H1 (cell line): ENCODE results near the gene RRAS2. TPM values are rescaled to one million over a fixed set of nuclear protein-coding genes. Genes with fewer than 3 reads are reported as not detected.

ENCODE experiments used
- CTCF ChIA-PET: fragments of 300-600 bp; sonication (Branson Sonifier 250); formaldehyde crosslinking; loops from one replicate; lab custom pipeline; 2021; ENCODE audit not compliant: partially characterized antibody; lab: Charles Lee
- POLR2A ChIA-PET: fragments of 300-600 bp; sonication (Branson Sonifier 250); formaldehyde crosslinking; loops from one replicate; lab custom pipeline; 2021; ENCODE audit warnings: inconsistent platforms; ENCODE audit not compliant: partially characterized antibody; lab: Charles Lee
- DNase-seq, 2 experiments: peaks; one replicate each; pipeline versions ENCODE4 v3.0.0 to v3.0.0-alpha.2; 2010 to 2022; ENCODE audit warnings: low spot score in 2 of 2, low read depth in 1 of 2, mixed read lengths in 1 of 2
- FAIRE-seq: peaks from 2 replicates; lab custom pipeline; 2011; peaks lifted over from hg19 to GRCh38; lab: Jason Lieb, UNC
- H2AFZ ChIP-seq: 2 replicates; pipeline ENCODE4 v1.8.1; 2012; ENCODE audit warnings: low read length, inconsistent platforms
- H2AK5ac ChIP-seq: 2 replicates; pipeline ENCODE4 v1.6.1; 2013; ENCODE audit warnings: low read depth, low read length
- H2BK120ac ChIP-seq: replicated peaks from 2 replicates; pipeline ENCODE3; 2013; ENCODE audit warnings: low read depth, low read length, inconsistent platforms
- H2BK12ac ChIP-seq: 2 replicates; pipeline ENCODE4 v1.6.1; 2013; ENCODE audit warnings: low read depth, low read length
- H2BK15ac ChIP-seq: 2 replicates; pipeline ENCODE4 v1.6.1; 2013; ENCODE audit warnings: low read length
- H2BK20ac ChIP-seq: 2 replicates; pipeline ENCODE4 v1.6.1; 2013; ENCODE audit warnings: low read length
- H2BK5ac ChIP-seq: 2 replicates; pipeline ENCODE4 v1.6.1; 2013; ENCODE audit warnings: low read depth, low read length
- H3K14ac ChIP-seq: 2 replicates; pipeline ENCODE4 v1.6.1; 2013; ENCODE audit warnings: inconsistent platforms; ENCODE audit not compliant: insufficient read length
- H3K18ac ChIP-seq: 2 replicates; pipeline ENCODE4 v1.6.1; 2013; ENCODE audit warnings: low read length; ENCODE audit errors: extremely low read depth
- H3K23ac ChIP-seq: 2 replicates; pipeline ENCODE4 v1.6.1; 2013; ENCODE audit warnings: inconsistent platforms; ENCODE audit not compliant: insufficient read length
- H3K23me2 ChIP-seq: 2 replicates; pipeline ENCODE4 v1.6.1; 2013; ENCODE audit warnings: low read depth, low read length
- H3K27ac ChIP-seq: 2 replicates; pipeline ENCODE4 v1.6.1; 2011; ENCODE audit warnings: low read depth, low read length, inconsistent platforms
- H3K27me3 ChIP-seq, 4 experiments: replicated peaks in 1 of 4; 1 replicate in 1 of 4; 2 replicates in 3 of 4; pipeline versions ENCODE4 v1.6.1 to v1.8.1; 2011 to 2013; ENCODE audit warnings: low read length in 3 of 4, mild to moderate bottlenecking in 3 of 4, inconsistent platforms in 2 of 4, mixed read lengths in 2 of 4, moderate library complexity in 1 of 4; ENCODE audit not compliant: control insufficient read depth in 3 of 4, insufficient read depth in 3 of 4; ENCODE audit errors: extremely low read depth in 1 of 4
- H3K36me3 ChIP-seq, 4 experiments: 2 replicates each; pipeline versions ENCODE4 v1.6.1 to v1.8.1; 2011 to 2013; ENCODE audit warnings: mild to moderate bottlenecking in 4 of 4, low read length in 3 of 4, moderate library complexity in 2 of 4, control low read depth in 1 of 4, inconsistent platforms in 1 of 4; ENCODE audit not compliant: insufficient read depth in 4 of 4, control insufficient read depth in 2 of 4
- H3K4ac ChIP-seq: replicated peaks from 2 replicates; pipeline ENCODE3; 2013; ENCODE audit warnings: low read length, low read depth, mixed read lengths, inconsistent platforms; ENCODE audit not compliant: insufficient read length
- H3K4me1 ChIP-seq, 4 experiments: replicated peaks in 1 of 4; 1 replicate in 1 of 4; 2 replicates in 3 of 4; pipeline versions ENCODE4 v1.6.1 to v1.8.1; 2011 to 2013; ENCODE audit warnings: low read length in 3 of 4, inconsistent platforms in 2 of 4, mixed read lengths in 1 of 4; ENCODE audit not compliant: insufficient read depth in 4 of 4, control insufficient read depth in 3 of 4
- H3K4me2 ChIP-seq, 2 experiments: 2 replicates each; pipeline versions ENCODE4 v1.6.1 to v1.8.1; 2011 to 2013; ENCODE audit warnings: low read depth in 2 of 2, low read length in 2 of 2, control low read depth in 1 of 2, inconsistent platforms in 1 of 2, mild to moderate bottlenecking in 1 of 2; ENCODE audit not compliant: insufficient read depth in 1 of 2
- H3K4me3 ChIP-seq, 4 experiments: fragments of 200-600, 300-600 bp in 1 of 4; sonication (generic), shearing (Covaris generic), sonication (Bioruptor Twin) in 1 of 4; 2 replicates each; pipeline versions ENCODE4 v1.5.1 to v1.8.1; 2011 to 2016; ENCODE audit warnings: low read length in 4 of 4, low read depth in 3 of 4, control low read depth in 2 of 4, inconsistent platforms in 2 of 4, mild to moderate bottlenecking in 2 of 4, mixed read lengths in 1 of 4, moderate library complexity in 1 of 4; ENCODE audit not compliant: insufficient read depth in 2 of 4; ENCODE audit errors: extremely low read depth in 1 of 4
- H3K56ac ChIP-seq: replicated peaks from 2 replicates; pipeline ENCODE3; 2013; ENCODE audit warnings: low read depth, mild to moderate bottlenecking, mixed read lengths, low read length, inconsistent platforms; ENCODE audit not compliant: insufficient read length
- H3K79me1 ChIP-seq: 2 replicates; pipeline ENCODE4 v1.6.1; 2013; ENCODE audit warnings: low read depth, low read length, control low read depth
- H3K79me2 ChIP-seq, 2 experiments: 2 replicates each; pipeline versions ENCODE4 v1.6.1 to v1.8.1; 2012 to 2013; ENCODE audit warnings: low read length in 2 of 2, mild to moderate bottlenecking in 2 of 2, inconsistent platforms in 1 of 2; ENCODE audit not compliant: insufficient read depth in 2 of 2, control insufficient read depth in 1 of 2
- H3K9ac ChIP-seq, 4 experiments: replicated peaks in 1 of 4; 1 replicate in 1 of 4; 2 replicates in 3 of 4; pipeline versions ENCODE4 v1.6.1 to v1.8.1; 2011 to 2013; ENCODE audit warnings: low read depth in 3 of 4, low read length in 3 of 4, control low read depth in 2 of 4, mild to moderate bottlenecking in 2 of 4, moderate library complexity in 2 of 4, inconsistent platforms in 1 of 4; ENCODE audit errors: extremely low read depth in 1 of 4
- H3K9me3 ChIP-seq, 2 experiments: 2 replicates each; pipeline versions ENCODE4 v1.6.1 to v1.8.1; 2012 to 2013; ENCODE audit warnings: mild to moderate bottlenecking in 2 of 2, moderate library complexity in 2 of 2, control low read depth in 1 of 2, inconsistent platforms in 1 of 2, low read depth in 1 of 2, low read length in 1 of 2, mixed read lengths in 1 of 2; ENCODE audit not compliant: insufficient read depth in 2 of 2
- H4K20me1 ChIP-seq, 2 experiments: replicated peaks in 1 of 2; 2 replicates each; pipeline versions ENCODE3 to v1.8.1; 2011 to 2013; ENCODE audit warnings: inconsistent platforms in 2 of 2, low read length in 2 of 2, mild to moderate bottlenecking in 1 of 2; ENCODE audit not compliant: insufficient read depth in 2 of 2, control insufficient read depth in 1 of 2
- H4K5ac ChIP-seq: 2 replicates; pipeline ENCODE4 v1.6.1; 2013; ENCODE audit warnings: low read length, low read depth, mixed read lengths, inconsistent platforms; ENCODE audit not compliant: insufficient read length
- H4K8ac ChIP-seq: 2 replicates; pipeline ENCODE4 v1.8.0; 2013; ENCODE audit warnings: mild to moderate bottlenecking, moderate library complexity, low read length, inconsistent platforms; ENCODE audit not compliant: insufficient read depth; ENCODE audit errors: extremely low read depth
- H4K91ac ChIP-seq: replicated peaks from 2 replicates; pipeline ENCODE3; 2013; ENCODE audit warnings: low read length, mixed read lengths, inconsistent platforms; ENCODE audit not compliant: insufficient read length
- BCL11A ChIP-seq, 2 experiments: IDR thresholded peaks; one replicate each; pipeline ENCODE4 v1.6.1; 2011; ENCODE audit warnings: low read depth in 2 of 2, low read length in 2 of 2, mild to moderate bottlenecking in 2 of 2
- SRF ChIP-seq: IDR thresholded peaks from 2 replicates; pipeline ENCODE4 v1.6.1; 2011; ENCODE audit warnings: mild to moderate bottlenecking, low read depth, low read length, moderate library complexity
- WGBS, 2 experiments: shearing (Covaris generic) in 1 of 2; methylation state at CpG; one replicate each; pipeline versions ENCODE4 v1.1.6 to v1.1.7; 2013 to 2015; ENCODE audit warnings: low lambda C conversion rate in 2 of 2, mixed read lengths in 2 of 2, inconsistent platforms in 1 of 2, low coverage in 1 of 2, missing lambda C conversion rate in 1 of 2; ENCODE audit not compliant: insufficient replicate concordance in 2 of 2, insufficient coverage in 1 of 2, insufficient read length in 1 of 2; ENCODE audit errors: extremely low coverage in 1 of 2, missing lambda C conversion rate in 1 of 2; 5-methylcytosine and 5-hydroxymethylcytosine counted together
- polyA plus RNA-seq, 7 experiments: library from polyadenylated mRNA; depleted of rRNA in 3 of 7; stranded (reverse) in 5 of 7; unstranded in 2 of 7; fragments of >200 nt in 5 of 7; fragments of 200-250 nt in 2 of 7; gene quantifications; 1 replicate in 5 of 7; 2 replicates in 1 of 7; 4 replicates in 1 of 7; pipeline versions ENCODE4 v1.2.1 to v1.2.3, GENCODE V29; 2011 to 2013; ENCODE audit warnings: missing spikeins in 2 of 7, mixed read lengths in 2 of 7
- total RNA-seq: library from RNA; stranded (reverse); fragmentation: NEBNext Ultra II Directional; extraction: Animal tissue kit (Norgen Biotek cat#: 25700); gene quantifications from 2 replicates; pipeline ENCODE4 v1.2.1, GENCODE V29; 2021

RRAS2 gene
- total and polyA plus RNA-seq, 2 of the 8 experiments (the other 6 are each of a cell fraction or from before 2014, with no cell fraction given): 72.3 to 234 TPM

DNA sequence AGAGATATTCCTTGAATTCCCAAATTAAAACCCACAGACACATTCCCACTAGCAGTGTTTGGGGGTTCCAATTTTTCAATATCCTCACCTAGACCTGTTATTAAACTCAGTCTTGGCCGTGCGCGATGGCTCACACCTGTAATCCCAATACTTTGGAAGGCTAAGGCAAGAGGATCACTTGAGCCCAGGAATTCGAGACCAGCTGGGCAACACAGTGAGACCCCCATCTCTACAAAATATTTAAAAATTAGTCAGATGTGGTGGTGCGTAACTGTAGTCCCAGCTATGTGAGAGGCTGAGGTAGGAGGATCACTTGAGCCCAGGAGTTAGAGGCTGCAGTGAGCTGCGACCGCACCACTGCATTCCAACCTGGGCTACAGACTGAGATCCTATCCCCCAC is 53.3 kb downstream of the RRAS2 start:
- no peak for FAIRE-seq
- Histone ChIP-seq H3K14ac (no peak overlapping the region), H3K27ac (no peak overlapping the region), H3K79me1 (peaks cover 6% of the 10 kb centered on the region; the same call in 1 of the 2 replicates), H3K56ac (no peak overlapping the region), H2BK15ac (no peak overlapping the region), H3K9ac (no peak overlapping the region), H3K18ac (no peak overlapping the region), H3K4ac (no peak overlapping the region), H3K27me3 (no peaks in the 10 kb centered on the region), H3K23ac (no peak overlapping the region), H2AFZ (no peak overlapping the region), H4K8ac (no peak overlapping the region), H2BK120ac (no peak overlapping the region), H3K23me2 (peaks cover 2% of the 10 kb centered on the region; the same call in 1 of the 2 replicates), H4K20me1 (peaks cover 14 to 17% of the 10 kb centered on the region in 2 experiments), H2AK5ac (no peak overlapping the region), H3K4me3 (no peak overlapping the region), H3K79me2 (peaks cover 44 to 100% of the 10 kb centered on the region in 2 experiments), H2BK5ac (no peak overlapping the region), H3K9me3 (no peaks in the 10 kb centered on the region), H3K36me3 (no peaks in the 10 kb centered on the region), H2BK12ac (no peak overlapping the region), H4K5ac (no peak overlapping the region), H2BK20ac (no peak overlapping the region), H3K4me2 (no peak overlapping the region; a peak in 1 of 4 replicates), H3K4me1 (peaks cover 0 to 21% (median 6%) of the 10 kb centered on the region in 4 experiments; a peak in 6 of 7 replicates), H4K91ac (no peak overlapping the region)
- ChIA-PET POLR2A (interaction anchor here (0.6 to 3.4 kb wide), 9 partner anchors 13 to 117 kb away, joined by 3 to 12 read pairs (median 3); no protein-coding TSS in a partner anchor), CTCF (interaction anchor here (0.9 to 17.5 kb wide), 13 partner anchors 11 to 149 kb away, joined by 3 to 312 read pairs (median 5); no protein-coding TSS in a partner anchor)
- no peak for DNase-seq
- 92% methylated on average over 7 of the region's 7 CpGs; no CpG with 5 or more reads in 1 of the 2 experiments for WGBS, 2 experiments
- TF ChIP-seq SRF (no peak), BCL11A (IDR thresholded peaks at IDR 0.05; ENCODE audit: low read depth in 2 of 2, low read length in 2 of 2) (no peak)
